Calu3 (cell line): ENCODE results near the gene FN3KRP. TPM values are rescaled to one million over a fixed set of nuclear protein-coding genes. Genes with fewer than 3 reads are reported as not detected.

Source experiments
- BruUV-seq: library from RNA; stranded (reverse); fragments of 400-500 nt; replicated peaks from 2 replicates; lab custom pipeline; 2021; lab: Mats Ljungman, UMichigan
- CTCF ChIA-PET: fragments of 300-600 bp; sonication (Branson Sonifier 250); formaldehyde crosslinking; loops from one replicate; lab custom pipeline; 2022; ENCODE audit warnings: antibody characterized with exemption; lab: Charles Lee
- DNase-seq: peaks from one replicate; pipeline ENCODE4 v3.0.0; 2022
- H3K27ac Mint-ChIP-seq: one replicate; pipeline ENCODE4 v1.8.0; 2022; ENCODE audit warnings: mixed read lengths; ENCODE audit not compliant: unreplicated experiment
- H3K27me3 Mint-ChIP-seq: one replicate; pipeline ENCODE4 v1.8.0; 2022; ENCODE audit warnings: mixed read lengths; ENCODE audit not compliant: unreplicated experiment
- H3K36me3 Mint-ChIP-seq: one replicate; pipeline ENCODE4 v1.8.0; 2022; ENCODE audit warnings: mild to moderate bottlenecking, moderate library complexity, mixed read lengths; ENCODE audit not compliant: insufficient read depth, unreplicated experiment
- H3K4me1 Mint-ChIP-seq: one replicate; pipeline ENCODE4 v1.8.0; 2022; ENCODE audit warnings: mild to moderate bottlenecking, low read depth, mixed read lengths; ENCODE audit not compliant: unreplicated experiment
- H3K4me3 Mint-ChIP-seq: one replicate; pipeline ENCODE4 v1.8.0; 2022; ENCODE audit warnings: mild to moderate bottlenecking, low read depth, moderate library complexity, mixed read lengths; ENCODE audit not compliant: unreplicated experiment
- H3K9me3 Mint-ChIP-seq: one replicate; pipeline ENCODE4 v1.8.0; 2022; ENCODE audit warnings: low read depth, mixed read lengths; ENCODE audit not compliant: unreplicated experiment
- intact Hi-C: fragments of 100-400 bp; cut with micrococcal nuclease; formaldehyde crosslinking; loops from one replicate; pipeline ENCODE4 v1.10.0; 2022; ENCODE audit not compliant: unreplicated experiment
- total RNA-seq: library from RNA; stranded (reverse); gene quantifications from 2 replicates; pipeline ENCODE4 v1.2.3, GENCODE V29; 2022
- TF ChIP-seq, protein P1 (sequence below): fragments of 200-600 bp; IDR thresholded peaks from one replicate; pipeline ENCODE4 v1.8.0; 2022; ENCODE audit warnings: antibody characterized with exemption; ENCODE audit not compliant: unreplicated experiment

Gene FN3KRP
- total RNA-seq, 1 experiment from 2014 or later = 49.9 TPM

- H3K27me3 Mint-ChIP-seq = no peaks in the 10 kb centered on the region
- H3K36me3 Mint-ChIP-seq = peaks cover 14% of the 10 kb centered on the region
- CTCF ChIA-PET = no interaction called here
- no peak overlapping the region for H3K4me3 Mint-ChIP-seq
- peaks cover 9% of the 10 kb centered on the region for H3K4me1 Mint-ChIP-seq
- intact Hi-C loops = no loop called here
- TF ChIP-seq, protein P1, sequence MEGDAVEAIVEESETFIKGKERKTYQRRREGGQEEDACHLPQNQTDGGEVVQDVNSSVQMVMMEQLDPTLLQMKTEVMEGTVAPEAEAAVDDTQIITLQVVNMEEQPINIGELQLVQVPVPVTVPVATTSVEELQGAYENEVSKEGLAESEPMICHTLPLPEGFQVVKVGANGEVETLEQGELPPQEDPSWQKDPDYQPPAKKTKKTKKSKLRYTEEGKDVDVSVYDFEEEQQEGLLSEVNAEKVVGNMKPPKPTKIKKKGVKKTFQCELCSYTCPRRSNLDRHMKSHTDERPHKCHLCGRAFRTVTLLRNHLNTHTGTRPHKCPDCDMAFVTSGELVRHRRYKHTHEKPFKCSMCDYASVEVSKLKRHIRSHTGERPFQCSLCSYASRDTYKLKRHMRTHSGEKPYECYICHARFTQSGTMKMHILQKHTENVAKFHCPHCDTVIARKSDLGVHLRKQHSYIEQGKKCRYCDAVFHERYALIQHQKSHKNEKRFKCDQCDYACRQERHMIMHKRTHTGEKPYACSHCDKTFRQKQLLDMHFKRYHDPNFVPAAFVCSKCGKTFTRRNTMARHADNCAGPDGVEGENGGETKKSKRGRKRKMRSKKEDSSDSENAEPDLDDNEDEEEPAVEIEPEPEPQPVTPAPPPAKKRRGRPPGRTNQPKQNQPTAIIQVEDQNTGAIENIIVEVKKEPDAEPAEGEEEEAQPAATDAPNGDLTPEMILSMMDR = no peak
- no peaks in the 10 kb centered on the region for H3K9me3 Mint-ChIP-seq
- H3K27ac Mint-ChIP-seq = no peak overlapping the region
- no peak for DNase-seq
- no TSS peak for BruUV-seq
These were observed 40.8 kb upstream of the FN3KRP start for GRCh38 chr17:82675476-82676245.

- peaks cover 5% of the 10 kb centered on the region for H3K9me3 Mint-ChIP-seq
- intact Hi-C loops = no loop called here
- no peak overlapping the region for H3K27ac Mint-ChIP-seq
- no peak for DNase-seq
- TF ChIP-seq, protein P1 = no peak
- no peaks in the 10 kb centered on the region for H3K4me1 Mint-ChIP-seq
- H3K4me3 Mint-ChIP-seq = no peak overlapping the region
- peaks cover 14% of the 10 kb centered on the region for H3K36me3 Mint-ChIP-seq
- CTCF ChIA-PET = interaction anchor here (1.7 kb wide), 1 partner anchor 10 kb away, joined by 6 read pairs; no protein-coding TSS in a partner anchor
- BruUV-seq = no TSS peak
- no peaks in the 10 kb centered on the region for H3K27me3 Mint-ChIP-seq
These were observed 39.1 kb upstream of the FN3KRP start for GRCh38 chr17:82677353-82677925.

GRCh38 chr17:82678265-82678891 is 38.1 kb upstream of the FN3KRP start:
- CTCF ChIA-PET = interaction anchor here (1.7 kb wide), 1 partner anchor 9 kb away, joined by 6 read pairs; no protein-coding TSS in a partner anchor
- Mint-ChIP-seq H3K27ac (no peak overlapping the region), H3K4me3 (no peak overlapping the region), H3K27me3 (no peaks in the 10 kb centered on the region), H3K36me3 (peaks cover 14% of the 10 kb centered on the region), H3K4me1 (no peaks in the 10 kb centered on the region), H3K9me3 (peaks cover 5% of the 10 kb centered on the region)
- BruUV-seq = no TSS peak
- no peak for DNase-seq
- intact Hi-C loops = no loop called here
- TF ChIP-seq, protein P1 = no peak

- Mint-ChIP-seq H3K4me1 (peaks cover 8% of the 10 kb centered on the region), H3K27me3 (no peaks in the 10 kb centered on the region), H3K27ac (no peak overlapping the region), H3K4me3 (no peak overlapping the region), H3K36me3 (peaks cover 27% of the 10 kb centered on the region), H3K9me3 (peaks cover 5% of the 10 kb centered on the region)
- TF ChIP-seq, protein P1 = peak; percentile 34
- peak; percentile 29 for DNase-seq
- CTCF ChIA-PET = no interaction called here
- no TSS peak for BruUV-seq
- intact Hi-C loops = no loop called here
These were observed 36.7 kb upstream of the FN3KRP start for GRCh38 chr17:82679586-82680465.
